ENCODE data around the gene CLCA1. TPM values are rescaled to one million over a fixed set of nuclear protein-coding genes. Genes with fewer than 3 reads are reported as not detected.

CLCA1 gene
- total and polyA plus RNA-seq, 10 of the 15 experiments (the other 5 are each of a cell fraction or from before 2014, with no cell fraction given) = 0.13 TPM; not detected in 9

DNA sequence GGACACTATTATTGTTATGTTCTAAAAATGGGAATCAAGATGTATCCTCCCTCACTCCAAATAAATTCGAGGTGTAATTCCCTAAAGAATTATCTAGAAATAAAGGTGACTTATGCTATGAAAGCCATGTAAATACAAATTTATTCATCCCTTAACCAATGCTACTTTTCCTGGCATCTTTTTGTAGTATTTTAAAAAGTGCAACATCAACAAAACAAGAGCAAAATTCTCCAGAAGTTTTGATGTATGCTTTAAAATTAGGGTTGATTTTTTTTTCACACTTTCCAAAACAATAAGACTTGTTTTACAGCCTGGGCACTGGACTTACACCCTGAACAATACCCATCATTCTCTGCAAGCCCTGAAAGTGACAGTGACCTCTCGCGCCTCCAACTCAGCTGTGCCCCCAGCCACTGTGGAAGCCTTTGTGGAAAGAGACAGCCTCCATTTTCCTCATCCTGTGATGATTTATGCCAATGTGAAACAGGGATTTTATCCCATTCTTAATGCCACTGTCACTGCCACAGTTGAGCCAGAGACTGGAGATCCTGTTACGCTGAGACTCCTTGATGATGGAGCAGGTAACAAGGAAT is 21.4 kb upstream of the CLCA1 start:
- intact Hi-C loops (cut with micrococcal nuclease; ENCODE audit: unreplicated experiment) = no loop called here
- TF ChIP-seq EP300 (IDR thresholded peaks at IDR 0.05; ENCODE audit: borderline replicate concordance in 1 of 2, control insufficient read depth in 1 of 2, low read depth in 2 of 2, low read length in 2 of 2) = no peak
- TF ChIP-seq, protein P1, sequence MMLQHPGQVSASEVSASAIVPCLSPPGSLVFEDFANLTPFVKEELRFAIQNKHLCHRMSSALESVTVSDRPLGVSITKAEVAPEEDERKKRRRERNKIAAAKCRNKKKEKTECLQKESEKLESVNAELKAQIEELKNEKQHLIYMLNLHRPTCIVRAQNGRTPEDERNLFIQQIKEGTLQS (IDR thresholded peaks at IDR 0.05; ENCODE audit: borderline replicate concordance, extremely low read depth, low read depth, low read length) = no peak
- TF ChIP-seq EED (IDR thresholded peaks at IDR 0.05; ENCODE audit: low read depth) = no peak
- TF ChIP-seq DPF2 (IDR thresholded peaks at IDR 0.05) = no peak
- no peak for TF ChIP-seq CEBPB (IDR thresholded peaks at IDR 0.05; ENCODE audit: borderline replicate concordance in 1 of 2, low read depth in 2 of 2, low read length in 2 of 2)
- TF ChIP-seq TCF7 (IDR thresholded peaks at IDR 0.05; ENCODE audit: borderline replicate concordance) = no peak
- TF ChIP-seq MTA2 (IDR thresholded peaks at IDR 0.05; ENCODE audit: low read depth) = no peak
- TF ChIP-seq, protein P2, sequence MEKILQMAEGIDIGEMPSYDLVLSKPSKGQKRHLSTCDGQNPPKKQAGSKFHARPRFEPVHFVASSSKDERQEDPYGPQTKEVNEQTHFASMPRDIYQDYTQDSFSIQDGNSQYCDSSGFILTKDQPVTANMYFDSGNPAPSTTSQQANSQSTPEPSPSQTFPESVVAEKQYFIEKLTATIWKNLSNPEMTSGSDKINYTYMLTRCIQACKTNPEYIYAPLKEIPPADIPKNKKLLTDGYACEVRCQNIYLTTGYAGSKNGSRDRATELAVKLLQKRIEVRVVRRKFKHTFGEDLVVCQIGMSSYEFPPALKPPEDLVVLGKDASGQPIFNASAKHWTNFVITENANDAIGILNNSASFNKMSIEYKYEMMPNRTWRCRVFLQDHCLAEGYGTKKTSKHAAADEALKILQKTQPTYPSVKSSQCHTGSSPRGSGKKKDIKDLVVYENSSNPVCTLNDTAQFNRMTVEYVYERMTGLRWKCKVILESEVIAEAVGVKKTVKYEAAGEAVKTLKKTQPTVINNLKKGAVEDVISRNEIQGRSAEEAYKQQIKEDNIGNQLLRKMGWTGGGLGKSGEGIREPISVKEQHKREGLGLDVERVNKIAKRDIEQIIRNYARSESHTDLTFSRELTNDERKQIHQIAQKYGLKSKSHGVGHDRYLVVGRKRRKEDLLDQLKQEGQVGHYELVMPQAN (conservative IDR thresholded peaks at IDR 0.05) = no peak
- TF ChIP-seq CREB1 (IDR thresholded peaks at IDR 0.05; ENCODE audit: low read depth) = no peak
- TF ChIP-seq NFYB (IDR thresholded peaks at IDR 0.05; ENCODE audit: insufficient read depth, low read depth, low read length) = no peak
- TF ChIP-seq EGR1 (IDR thresholded peaks at IDR 0.05; ENCODE audit: borderline replicate concordance in 1 of 2, low read depth in 2 of 2, low read length in 2 of 2) = no peak
- no peak for TF ChIP-seq STAT1 (conservative IDR thresholded peaks at IDR 0.05)
- no peak for TF ChIP-seq TBL1XR1 (IDR thresholded peaks at IDR 0.05; ENCODE audit: low read depth, low read length)
- no peak for TF ChIP-seq NFXL1 (IDR thresholded peaks at IDR 0.05; ENCODE audit: borderline replicate concordance)
- BruUV-seq (replicated peaks) = no TSS peak
- no peak for FAIRE-seq
- ChIA-PET POLR2A (no interaction called here), RAD21 (ENCODE audit: unreplicated experiment) (no interaction called here), CTCF (no interaction called here), SMC1A (ENCODE audit: uncharacterized antibody, unreplicated experiment) (interaction anchor here (0.6 to 0.7 kb wide), 2 partner anchors 143 to 227 kb away, joined by 3 read pairs; no protein-coding TSS in a partner anchor)
- Histone ChIP-seq H3K4me1 (ENCODE audit: control insufficient read depth, insufficient read depth, low read length) (no peaks in the 10 kb centered on the region), H3K4me2 (ENCODE audit: control insufficient read depth, insufficient read depth) (no peak overlapping the region), H2AFZ (ENCODE audit: control insufficient read depth, low read depth, low read length) (no peak overlapping the region), H3K27ac (ENCODE audit: control insufficient read depth, insufficient read depth) (no peak overlapping the region), H3K4me3 (no peak overlapping the region), H3K9ac (ENCODE audit: control insufficient read depth, insufficient read depth, low read length) (no peak overlapping the region), H4K20me1 (ENCODE audit: control insufficient read depth, insufficient read depth) (no peaks in the 10 kb centered on the region), H3K27me3 (replicated peaks in 1 of 2; ENCODE audit: control insufficient read depth in 2 of 2, insufficient read depth in 2 of 2, low read length in 1 of 2) (no peaks in the 10 kb centered on the region), H3K9me3 (replicated peaks; ENCODE audit: control insufficient read depth, insufficient read depth, low read length) (no peaks in the 10 kb centered on the region), H3K36me3 (ENCODE audit: control insufficient read depth in 2 of 2, insufficient read depth in 2 of 2, low read length in 1 of 2) (no peaks in the 10 kb centered on the region), H3K79me2 (ENCODE audit: control insufficient read depth, insufficient read depth, low read length) (no peaks in the 10 kb centered on the region)
- WGBS (ENCODE audit: insufficient coverage, insufficient replicate concordance, low lambda C conversion rate, missing lambda C conversion rate) = 59% methylated on average over 4 of the region's 4 CpGs
- DNase-seq (ENCODE audit: low read depth, low spot score) = no peak
- in situ Hi-C loops (cut with MboI) = no loop called here
- no peak for ATAC-seq

Data from GM12878 (cell line).